Activated CD4-positive, alpha-beta T cell treated with anti-CD3 and anti-CD28 coated beads for 24 hours (primary cell): ENCODE measurements around the gene KCNJ4.

Experiments
- DNase-seq, 2 donors: peaks; one replicate each; pipeline ENCODE4 v3.0.0-alpha.2; 2020; ENCODE audit warnings: low read depth in 2 of 2

The KCNJ4 gene

DNA sequence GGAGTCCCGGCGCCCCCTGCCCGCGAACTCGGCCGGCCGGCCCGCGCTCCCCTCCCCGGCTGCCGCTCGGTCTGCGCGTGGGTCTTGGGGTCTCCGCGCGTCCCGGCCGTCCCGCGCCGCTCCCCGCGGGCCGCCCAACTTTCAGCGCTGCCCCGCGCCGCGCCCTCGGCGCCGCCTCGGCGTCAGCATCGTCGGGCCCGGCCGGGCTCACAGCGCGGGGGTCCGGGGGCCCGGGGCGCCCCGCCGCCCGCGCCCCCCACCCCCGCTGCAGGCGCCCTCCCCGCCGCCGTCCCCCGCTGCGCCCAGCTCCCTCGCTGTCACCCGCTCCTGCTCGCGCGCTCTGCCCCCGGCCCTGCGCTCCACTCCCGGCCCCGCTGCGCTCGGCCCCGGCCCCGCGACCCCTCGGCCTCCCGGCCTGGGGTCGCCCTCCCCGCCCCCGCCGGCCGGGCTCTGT, at the start of gene KCNJ4:
Gene KCNJ4, minus strand, starts transcription at position 124 of the 454 bp plus-strand sequence. CDS start 27,067 bp downstream, outside the sequence.
- DNase-seq = no peak

DNA sequence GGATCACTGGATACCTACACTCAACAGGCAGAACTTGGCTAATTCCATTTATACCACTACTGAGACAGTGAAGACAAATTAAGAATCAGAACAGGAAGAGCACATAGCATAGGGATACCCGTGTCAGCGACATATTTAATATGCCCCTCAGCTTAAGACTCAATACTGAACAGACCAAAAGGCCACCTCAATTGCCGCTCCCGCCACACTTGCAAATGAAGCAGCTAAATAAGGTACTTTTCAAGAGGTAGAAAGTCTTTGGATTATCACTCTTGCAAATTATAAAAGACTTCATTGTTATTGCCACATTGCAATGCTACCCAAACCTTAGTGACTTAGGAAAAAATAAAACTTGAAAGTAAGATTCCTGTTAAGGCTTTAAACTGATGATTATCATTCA, 48.0 kb upstream of the KCNJ4 start:
- no peak for DNase-seq

DNA sequence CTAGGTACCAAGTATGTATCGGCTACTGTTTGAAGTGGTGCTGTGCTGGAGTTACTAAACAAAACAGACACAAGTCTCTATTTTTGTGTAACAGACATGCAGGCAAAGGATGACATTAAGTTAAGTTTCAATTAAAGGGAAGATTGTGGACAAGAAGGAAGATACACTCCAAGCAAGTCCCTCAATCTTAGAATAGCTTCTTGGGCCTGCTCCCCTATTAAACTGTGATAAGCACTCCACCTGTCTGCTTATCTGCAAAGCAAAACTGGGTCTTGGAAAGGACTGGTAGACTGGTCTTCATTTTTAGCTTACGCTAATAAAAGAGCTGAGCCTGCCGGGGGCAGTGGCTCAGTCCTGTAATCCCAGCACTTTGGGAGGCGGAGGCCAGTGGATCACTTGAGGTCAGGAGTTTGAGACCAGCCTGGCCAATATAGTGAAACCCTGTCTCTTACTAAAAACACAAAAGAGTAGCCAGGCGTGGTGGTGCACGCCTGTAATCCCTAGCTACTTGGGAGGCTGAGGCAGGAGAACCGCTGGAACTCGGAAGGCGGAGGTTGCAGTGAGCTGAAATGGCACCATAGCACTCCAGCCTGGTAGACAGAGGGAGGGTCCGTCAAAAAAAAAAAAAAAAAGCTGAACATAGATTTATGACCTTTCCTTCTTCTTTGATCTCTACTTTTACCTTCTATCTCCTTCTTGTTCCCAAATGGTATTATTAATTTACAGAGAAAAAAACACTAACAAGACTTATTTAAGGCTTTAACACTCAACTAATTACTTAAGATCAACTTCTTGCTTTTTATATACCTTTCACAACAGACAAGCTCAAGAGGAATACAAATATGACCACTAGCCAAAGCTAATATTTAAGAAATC, 47.0 kb upstream of the KCNJ4 start:
- DNase-seq = no peak

DNA sequence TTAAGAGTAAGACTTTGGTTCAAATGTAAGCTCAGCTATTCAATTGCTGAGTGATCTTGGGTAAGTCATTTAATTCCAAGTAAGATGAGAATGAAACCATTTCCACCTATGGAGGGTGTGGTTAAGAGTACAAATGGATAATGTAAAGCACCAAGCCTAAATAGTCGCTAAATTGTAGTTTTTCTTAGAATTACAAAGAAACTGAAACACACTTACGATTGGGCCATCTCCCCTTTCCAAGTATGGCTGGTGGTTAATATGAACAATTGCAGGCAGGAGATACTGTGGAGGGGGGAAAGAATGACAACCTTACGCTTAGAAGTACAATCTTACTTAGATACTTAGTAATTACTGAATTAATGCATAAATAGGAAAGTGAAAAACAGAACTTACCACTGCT, 42.9 kb upstream of the KCNJ4 start:
- no peak for DNase-seq

DNA sequence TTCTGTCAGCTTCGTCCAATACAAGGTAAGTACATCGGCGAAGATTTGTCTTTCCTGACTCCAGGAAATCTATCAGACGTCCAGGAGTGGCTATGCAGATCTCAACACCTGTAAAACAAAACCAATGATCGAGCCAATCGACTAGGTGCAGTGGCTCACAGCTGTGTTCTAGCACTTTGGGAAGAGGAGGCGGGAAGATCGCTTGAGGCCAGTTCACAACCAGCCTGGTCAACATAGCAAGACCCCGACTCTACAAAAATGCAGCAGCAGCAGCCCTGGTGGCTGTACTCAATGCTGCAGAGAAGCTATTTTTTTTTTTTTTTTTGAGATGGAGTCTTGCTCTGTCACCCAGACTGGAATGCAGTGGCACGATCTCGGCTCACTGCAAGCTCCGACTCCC, 39.9 kb upstream of the KCNJ4 start:
- no peak for DNase-seq

DNA sequence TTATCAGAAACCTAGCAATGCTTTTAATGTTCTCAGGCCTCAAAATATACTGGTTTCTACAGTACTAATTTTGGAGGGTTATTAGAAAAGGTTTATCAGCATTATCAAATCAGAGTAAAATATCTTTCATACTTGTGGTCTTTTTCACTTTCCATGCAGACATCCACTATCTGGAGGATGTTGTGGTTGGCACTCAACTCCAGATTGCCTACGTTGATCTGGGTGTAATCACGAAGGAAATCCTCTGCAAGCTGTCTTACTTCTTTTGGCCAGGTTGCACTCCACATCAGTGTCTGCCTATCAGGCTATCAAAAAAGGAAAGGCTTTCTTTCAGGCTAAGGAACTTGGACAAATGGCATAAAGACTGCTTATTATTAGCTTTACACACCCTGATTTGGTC, 39.5 kb upstream of the KCNJ4 start:
- no peak for DNase-seq

DNA sequence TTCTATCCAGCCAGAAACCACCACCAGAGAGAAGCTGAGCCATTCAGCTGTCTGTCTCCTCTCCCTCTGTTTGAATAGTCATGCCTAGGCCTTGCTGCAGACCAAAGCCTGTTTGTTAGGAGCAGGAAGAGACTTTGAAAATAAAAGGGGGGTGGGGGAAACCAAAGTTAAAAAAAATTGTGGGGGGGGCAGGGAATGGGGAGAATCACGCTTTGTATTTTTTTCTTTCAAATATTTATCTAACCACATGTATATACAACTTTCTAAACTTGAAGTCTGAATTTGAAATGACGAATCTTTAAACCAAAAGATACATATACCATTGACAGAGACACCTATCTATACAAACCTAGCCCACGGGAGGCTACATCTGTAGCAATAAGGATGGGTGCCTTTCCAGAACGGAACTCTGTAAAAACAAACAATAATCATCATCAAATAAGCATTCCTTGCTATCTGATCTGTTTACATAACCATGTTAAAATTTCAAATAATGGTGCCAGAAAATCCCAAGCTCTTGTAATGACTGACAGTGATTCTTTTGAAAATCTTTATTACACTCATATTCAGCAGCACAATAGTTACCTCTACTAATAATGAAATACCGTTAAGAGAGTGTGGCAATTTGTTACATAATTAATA, 36.8 kb upstream of the KCNJ4 start:
- no peak for DNase-seq

DNA sequence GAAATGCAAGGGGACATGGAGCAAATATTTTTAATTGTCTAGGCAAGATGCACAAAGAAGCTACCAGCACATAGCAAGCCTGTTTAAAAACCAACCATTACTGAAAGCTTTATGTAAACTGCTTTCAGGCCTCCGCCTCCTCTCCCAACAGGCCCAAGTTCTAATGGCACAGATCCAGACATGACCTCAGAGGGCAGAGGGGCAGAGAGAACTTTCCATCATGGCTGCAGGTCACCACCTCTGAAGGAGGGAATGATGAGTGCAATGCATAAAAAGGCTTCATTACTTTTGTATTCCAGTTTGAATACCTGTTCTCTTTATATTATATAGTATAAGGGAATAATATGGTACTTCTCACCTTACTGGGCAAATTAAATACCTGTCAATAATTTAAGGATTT, 35.9 kb upstream of the KCNJ4 start:
- no peak for DNase-seq

DNA sequence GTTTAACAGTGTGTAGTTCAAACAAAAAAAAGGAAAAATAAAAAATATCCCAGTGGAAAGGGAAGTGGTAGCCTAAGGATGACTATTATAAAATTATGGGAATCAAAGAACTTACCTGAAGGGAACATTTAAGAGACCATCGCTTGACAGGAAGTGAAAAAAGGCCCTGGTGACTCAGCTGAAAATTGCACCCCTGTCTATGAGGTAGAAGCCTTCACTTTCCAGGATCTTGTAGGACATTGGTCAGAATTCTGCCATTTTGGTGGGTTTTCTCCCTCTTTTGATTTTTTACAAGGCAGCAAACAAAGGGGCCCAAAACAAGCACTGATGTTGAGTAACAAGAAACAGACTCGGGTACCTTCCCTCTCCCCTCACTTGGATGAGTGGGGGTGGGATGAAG, 35.5 kb upstream of the KCNJ4 start:
- no peak for DNase-seq

DNA sequence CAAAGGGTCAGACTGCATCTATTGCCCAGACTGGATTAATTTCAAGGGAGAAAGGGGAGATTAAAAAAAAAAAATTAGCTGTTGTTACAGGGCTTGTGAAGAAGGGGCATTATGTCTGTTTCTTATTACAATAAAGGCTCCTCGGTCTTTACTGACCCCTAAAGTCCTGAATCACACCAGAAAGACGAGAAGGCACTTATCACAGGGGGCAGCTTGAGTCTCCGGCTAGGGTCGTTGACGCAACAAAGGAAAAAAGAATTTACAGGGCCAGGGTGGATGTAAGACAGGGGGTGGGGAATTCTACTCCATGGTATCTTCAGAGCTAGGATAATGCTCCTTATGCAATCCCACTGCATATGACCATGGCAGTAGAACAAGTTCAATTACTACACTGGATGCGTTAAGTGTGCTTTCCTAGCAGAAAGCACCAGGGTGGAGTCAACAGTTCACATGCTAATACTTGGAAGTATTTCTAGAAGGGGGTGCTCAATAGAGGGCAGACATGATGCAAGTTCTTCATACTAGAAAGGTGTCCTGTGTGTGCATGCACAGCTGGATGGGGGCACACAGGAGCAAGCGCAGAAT, 34.7 kb upstream of the KCNJ4 start:
- DNase-seq = no peak

DNA sequence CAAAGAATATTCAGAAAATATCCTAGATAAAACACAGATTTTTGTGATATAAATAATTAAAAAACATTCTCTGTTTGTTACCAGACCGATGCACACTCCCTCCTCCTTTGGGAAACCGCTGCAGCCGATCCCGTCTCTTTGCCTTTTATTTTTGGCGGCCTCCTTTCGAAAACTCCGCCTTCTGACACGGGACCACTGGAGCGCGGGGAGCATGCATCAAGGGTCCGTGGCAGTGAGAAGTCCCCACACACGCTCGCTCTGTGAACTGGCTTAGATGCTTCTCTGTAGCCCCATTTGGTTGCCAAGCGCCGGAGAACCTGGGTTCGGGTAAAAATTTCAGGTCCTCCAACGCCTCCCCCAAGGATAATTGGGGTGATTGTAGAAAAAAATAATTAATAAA, 34.1 kb upstream of the KCNJ4 start:
- DNase-seq = no peak

DNA sequence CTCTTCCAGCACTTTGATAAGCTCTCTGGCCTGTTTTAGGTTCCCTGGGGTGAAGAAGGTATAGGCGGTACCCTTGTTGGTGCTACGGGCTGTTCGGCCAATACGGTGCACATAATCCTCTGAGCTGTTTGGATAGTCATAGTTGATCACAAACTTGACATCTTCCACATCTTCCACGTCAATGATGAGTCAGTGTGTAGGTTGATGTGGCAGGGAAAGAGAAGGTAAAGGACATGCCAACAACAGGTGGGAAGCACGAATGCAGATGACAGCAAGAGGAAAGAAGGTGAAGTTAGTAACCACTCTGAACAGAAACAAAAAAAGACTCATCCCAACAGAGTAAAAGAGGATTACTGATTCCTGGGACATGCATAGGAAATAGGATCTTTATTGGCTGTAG, 32.9 kb upstream of the KCNJ4 start:
- no peak for DNase-seq

DNA sequence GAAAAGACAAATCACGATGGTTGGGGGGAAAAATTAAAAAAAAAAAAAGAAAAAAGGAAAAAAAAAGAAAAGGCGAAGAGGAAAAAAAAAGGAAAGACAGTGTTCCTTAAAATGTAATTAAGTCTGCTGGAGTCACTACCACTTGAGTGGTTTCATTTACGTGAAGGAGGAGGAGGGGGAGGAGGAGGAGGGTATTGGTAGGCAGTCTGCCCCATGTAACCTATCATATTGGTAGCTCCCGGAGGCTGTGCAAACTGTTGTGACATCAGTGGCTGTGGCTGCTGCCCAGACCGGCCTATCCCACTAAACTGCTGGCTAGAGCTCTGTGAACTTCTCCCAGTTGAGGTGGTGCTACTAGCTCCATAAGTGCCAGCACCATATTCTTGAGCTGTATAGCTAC, 30.8 kb upstream of the KCNJ4 start:
- DNase-seq = no peak

DNA sequence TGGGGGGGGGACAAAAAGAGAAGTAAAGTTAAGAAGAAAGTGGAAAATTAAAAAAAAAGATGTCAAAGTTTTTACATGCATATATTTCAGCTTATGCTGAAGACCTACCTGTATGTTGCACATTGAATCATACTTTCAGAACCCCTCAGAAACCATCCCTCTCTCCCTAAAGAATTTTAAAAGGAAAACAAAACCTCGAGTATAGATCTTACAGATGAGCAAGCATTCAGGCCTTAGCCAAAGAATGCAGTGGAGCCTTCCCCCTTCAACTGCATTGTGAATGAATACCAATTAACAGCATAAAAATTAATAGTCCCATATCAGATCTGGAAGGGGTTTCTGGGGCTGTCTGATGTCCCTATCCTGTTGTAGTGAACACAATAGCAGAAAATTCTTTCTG, 29.2 kb upstream of the KCNJ4 start:
- no peak for DNase-seq

DNA sequence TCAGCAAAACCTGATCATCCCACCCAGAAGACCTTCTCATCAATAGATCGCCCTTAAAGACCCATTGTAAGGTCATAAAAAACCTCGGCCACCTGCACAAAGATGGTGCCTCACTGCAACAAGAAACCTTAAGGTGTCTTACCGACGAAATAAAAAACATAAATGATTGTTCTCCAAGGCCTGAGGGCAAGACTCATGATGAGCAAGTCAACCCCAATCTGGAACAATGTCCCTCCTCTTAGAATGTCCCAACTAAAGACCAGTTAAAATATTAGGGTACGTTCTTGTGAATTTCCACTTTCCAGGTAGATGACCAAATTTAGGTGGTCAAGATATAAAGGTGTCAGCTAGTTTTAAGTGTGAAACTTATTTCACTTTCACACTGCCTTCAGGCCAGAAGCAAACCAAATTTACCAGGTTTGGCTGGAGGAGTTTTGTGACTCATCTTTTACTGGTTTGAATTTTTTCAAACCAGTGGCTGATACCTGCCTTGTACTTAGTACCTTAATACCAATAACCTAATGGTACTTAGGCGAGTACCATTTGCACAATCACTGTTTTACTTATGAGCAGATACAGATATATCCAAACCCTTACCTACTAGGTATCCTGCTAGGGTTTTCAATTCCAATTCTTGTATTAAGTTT, 27.8 kb upstream of the KCNJ4 start:
- DNase-seq = no peak

DNA sequence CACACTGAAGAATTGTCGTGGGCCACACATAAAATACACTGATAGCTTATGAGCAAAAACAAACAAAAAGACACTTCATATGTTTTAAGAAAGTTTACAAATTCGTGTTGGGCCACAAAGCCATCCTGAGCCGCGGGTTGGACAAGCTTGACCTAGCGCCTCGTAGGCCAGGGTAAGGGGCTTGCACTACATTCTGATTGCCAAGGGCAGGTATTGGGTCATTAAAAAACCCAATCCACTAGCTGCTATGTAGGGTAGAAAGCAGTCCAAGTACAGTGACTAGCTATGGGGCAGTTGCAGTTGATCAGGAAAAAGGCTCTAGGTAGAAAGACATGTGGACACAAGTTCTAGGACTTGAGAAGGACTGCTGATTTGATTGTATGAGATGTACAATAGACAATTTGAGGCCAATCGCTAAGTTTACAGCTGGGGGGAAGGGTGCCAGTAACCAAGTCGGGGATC, 26.9 kb upstream of the KCNJ4 start:
- DNase-seq = no peak

DNA sequence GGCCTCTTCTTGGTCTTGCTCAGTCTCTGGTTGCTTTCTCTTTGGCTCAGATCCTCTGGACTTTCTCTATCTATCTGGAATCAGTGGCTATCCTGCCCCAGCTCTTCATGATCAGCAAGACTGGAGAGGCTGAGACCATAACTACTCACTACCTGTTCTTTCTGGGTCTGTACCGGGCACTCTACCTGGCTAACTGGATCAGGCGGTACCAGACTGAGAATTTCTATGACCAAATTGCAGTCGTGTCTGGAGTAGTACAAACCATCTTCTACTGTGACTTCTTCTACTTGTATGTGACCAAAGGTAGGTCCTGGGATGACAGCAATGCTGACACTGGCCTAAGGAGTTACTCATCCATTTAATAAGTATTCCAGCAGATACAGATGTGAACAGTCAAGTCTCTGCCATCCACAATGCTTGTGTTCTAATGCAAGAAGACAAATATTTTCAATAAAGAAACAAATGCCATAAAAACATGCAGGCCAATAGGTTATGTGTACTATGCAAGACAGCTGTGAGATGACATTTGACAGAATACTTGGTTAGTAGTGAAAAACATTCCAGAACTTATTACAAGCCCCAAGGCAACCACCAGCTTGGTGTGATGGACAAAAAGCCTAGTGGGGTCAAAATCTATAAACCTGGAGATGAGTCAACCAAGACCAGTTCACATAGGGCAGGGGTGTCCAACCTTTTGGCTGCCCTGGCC, 26.3 kb upstream of the KCNJ4 start:
- DNase-seq = no peak

DNA sequence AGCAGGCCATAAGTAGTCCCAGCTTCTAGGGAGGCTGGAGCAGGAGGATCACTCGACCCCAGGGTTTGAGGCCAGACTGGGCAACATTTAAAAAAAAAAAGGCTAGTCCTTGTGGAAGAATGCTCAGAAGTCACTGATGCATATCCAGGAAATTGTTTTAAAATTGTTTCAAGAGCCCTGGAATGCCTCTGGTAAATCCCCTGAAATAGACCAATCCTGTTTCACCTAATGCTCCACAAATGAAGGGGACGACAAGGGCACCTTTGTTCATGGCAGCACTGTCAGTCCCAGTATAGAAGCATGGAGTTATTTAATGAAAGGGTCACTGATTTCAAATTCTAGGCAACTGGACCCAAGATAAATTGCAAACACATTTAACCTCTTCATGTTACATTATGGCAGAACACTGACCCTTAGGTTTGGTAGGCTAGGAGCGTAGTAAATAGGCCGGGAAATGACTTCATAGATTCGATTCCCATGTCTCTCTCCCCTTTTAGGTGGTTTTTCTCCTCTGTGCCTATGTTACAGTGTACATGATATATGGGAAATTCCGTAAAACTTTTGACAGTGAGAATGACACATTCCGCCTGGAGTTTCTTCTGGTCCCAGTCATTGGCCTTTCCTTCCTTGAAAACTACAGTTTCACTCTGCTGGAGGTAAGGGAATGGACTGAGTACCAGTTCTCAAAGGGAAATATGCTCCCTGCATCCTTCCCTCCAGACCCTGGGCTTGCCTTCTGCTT, 24.3 kb upstream of the KCNJ4 start:
- DNase-seq = no peak

DNA sequence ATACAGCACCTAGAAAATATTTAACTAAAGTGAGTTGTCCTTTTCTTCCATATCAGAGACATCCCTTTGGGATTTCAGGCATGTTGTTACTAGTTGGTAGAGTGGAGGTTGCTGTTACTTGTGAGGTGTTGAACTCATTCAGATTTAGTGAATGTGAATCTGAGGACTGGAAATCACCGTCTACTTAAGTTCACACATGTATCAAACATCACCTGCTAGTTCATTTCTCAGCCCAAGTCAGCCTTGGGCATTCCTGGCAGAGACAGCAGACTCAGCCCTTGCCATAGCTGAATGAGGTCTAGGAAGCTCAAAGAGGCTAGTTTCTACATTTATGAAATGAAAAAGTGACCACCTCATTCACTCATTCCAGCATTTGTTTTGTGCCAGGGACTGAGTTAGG, 22.6 kb upstream of the KCNJ4 start:
- no peak for DNase-seq

DNA sequence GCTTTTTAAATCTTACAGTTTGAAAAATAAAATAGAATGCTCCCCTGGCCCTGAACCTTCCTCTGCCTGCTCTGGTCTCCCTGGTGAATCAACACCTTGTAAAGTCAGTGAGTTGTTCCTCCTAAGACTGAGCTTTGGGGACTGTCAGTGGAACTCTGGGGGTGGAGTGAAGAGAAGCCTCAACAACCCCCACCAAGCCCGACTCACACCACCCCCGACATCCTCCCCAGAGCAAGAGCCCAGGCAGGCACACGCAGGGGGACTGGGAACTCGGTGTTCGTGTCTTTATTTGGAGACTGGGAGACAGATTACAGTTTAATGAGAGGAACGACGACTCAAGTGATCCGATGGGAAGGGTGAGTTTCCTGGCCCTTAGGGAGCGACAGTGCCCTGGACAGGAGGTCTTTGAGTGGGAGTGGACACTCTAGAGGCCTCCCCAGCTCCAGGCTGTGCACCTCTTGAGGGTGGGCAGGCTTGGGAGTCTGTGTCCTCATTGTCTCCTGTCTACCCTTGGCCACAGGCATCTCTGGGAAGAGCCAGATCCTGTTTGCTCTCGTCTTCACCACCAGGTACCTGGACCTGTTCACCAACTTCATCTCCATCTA, 19.1 kb upstream of the KCNJ4 start:
- DNase-seq = no peak

DNA sequence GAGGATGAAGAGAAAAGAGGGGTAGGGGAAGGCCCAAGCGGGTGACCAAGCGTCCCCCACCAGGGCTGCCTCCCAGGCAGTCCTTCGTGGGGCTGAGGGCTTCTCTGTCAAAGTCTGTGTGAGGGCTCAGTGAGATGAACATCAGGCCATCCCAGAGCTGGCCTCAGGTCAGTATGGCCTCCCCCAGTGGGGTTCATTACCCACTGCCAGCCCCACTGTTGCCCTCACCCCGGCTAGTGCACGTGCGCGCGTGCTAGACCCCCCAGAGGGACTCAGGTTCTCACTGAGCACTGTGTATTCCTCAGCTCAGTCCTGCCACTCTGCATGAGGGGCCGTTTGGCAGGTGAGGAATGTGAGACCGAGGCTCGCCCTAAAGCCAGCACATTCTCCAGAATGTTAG, 16.2 kb upstream of the KCNJ4 start:
- no peak for DNase-seq
